H1 (cell line): ENCODE measurements around the gene NRP2. TPM values are rescaled to one million over a fixed set of nuclear protein-coding genes. Genes with fewer than 3 reads are reported as not detected.
A peak's percentile ranks its signal among the peaks of the same experiment; 100 is the strongest.

ENCODE experiments used
- CTCF ChIA-PET: fragments of 300-600 bp; sonication (Branson Sonifier 250); formaldehyde crosslinking; loops from one replicate; lab custom pipeline; 2021; ENCODE audit not compliant: partially characterized antibody; lab: Charles Lee
- POLR2A ChIA-PET: fragments of 300-600 bp; sonication (Branson Sonifier 250); formaldehyde crosslinking; loops from one replicate; lab custom pipeline; 2021; ENCODE audit warnings: inconsistent platforms; ENCODE audit not compliant: partially characterized antibody; lab: Charles Lee
- DNase-seq, 2 experiments: peaks; one replicate each; pipeline versions ENCODE4 v3.0.0 to v3.0.0-alpha.2; 2010 to 2022; ENCODE audit warnings: low spot score in 2 of 2, low read depth in 1 of 2, mixed read lengths in 1 of 2
- FAIRE-seq: peaks from 2 replicates; lab custom pipeline; 2011; peaks lifted over from hg19 to GRCh38; lab: Jason Lieb, UNC
- H2AFZ ChIP-seq: 2 replicates; pipeline ENCODE4 v1.8.1; 2012; ENCODE audit warnings: low read length, inconsistent platforms
- H2AK5ac ChIP-seq: 2 replicates; pipeline ENCODE4 v1.6.1; 2013; ENCODE audit warnings: low read depth, low read length
- H2BK120ac ChIP-seq: replicated peaks from 2 replicates; pipeline ENCODE3; 2013; ENCODE audit warnings: low read depth, low read length, inconsistent platforms
- H2BK12ac ChIP-seq: 2 replicates; pipeline ENCODE4 v1.6.1; 2013; ENCODE audit warnings: low read depth, low read length
- H2BK15ac ChIP-seq: 2 replicates; pipeline ENCODE4 v1.6.1; 2013; ENCODE audit warnings: low read length
- H2BK20ac ChIP-seq: 2 replicates; pipeline ENCODE4 v1.6.1; 2013; ENCODE audit warnings: low read length
- H2BK5ac ChIP-seq: 2 replicates; pipeline ENCODE4 v1.6.1; 2013; ENCODE audit warnings: low read depth, low read length
- H3K14ac ChIP-seq: 2 replicates; pipeline ENCODE4 v1.6.1; 2013; ENCODE audit warnings: inconsistent platforms; ENCODE audit not compliant: insufficient read length
- H3K18ac ChIP-seq: 2 replicates; pipeline ENCODE4 v1.6.1; 2013; ENCODE audit warnings: low read length; ENCODE audit errors: extremely low read depth
- H3K23ac ChIP-seq: 2 replicates; pipeline ENCODE4 v1.6.1; 2013; ENCODE audit warnings: inconsistent platforms; ENCODE audit not compliant: insufficient read length
- H3K23me2 ChIP-seq: 2 replicates; pipeline ENCODE4 v1.6.1; 2013; ENCODE audit warnings: low read depth, low read length
- H3K27ac ChIP-seq: 2 replicates; pipeline ENCODE4 v1.6.1; 2011; ENCODE audit warnings: low read depth, low read length, inconsistent platforms
- H3K27me3 ChIP-seq, 4 experiments: replicated peaks in 1 of 4; 1 replicate in 1 of 4; 2 replicates in 3 of 4; pipeline versions ENCODE4 v1.6.1 to v1.8.1; 2011 to 2013; ENCODE audit warnings: low read length in 3 of 4, mild to moderate bottlenecking in 3 of 4, inconsistent platforms in 2 of 4, mixed read lengths in 2 of 4, moderate library complexity in 1 of 4; ENCODE audit not compliant: control insufficient read depth in 3 of 4, insufficient read depth in 3 of 4; ENCODE audit errors: extremely low read depth in 1 of 4
- H3K36me3 ChIP-seq, 4 experiments: 2 replicates each; pipeline versions ENCODE4 v1.6.1 to v1.8.1; 2011 to 2013; ENCODE audit warnings: mild to moderate bottlenecking in 4 of 4, low read length in 3 of 4, moderate library complexity in 2 of 4, control low read depth in 1 of 4, inconsistent platforms in 1 of 4; ENCODE audit not compliant: insufficient read depth in 4 of 4, control insufficient read depth in 2 of 4
- H3K4ac ChIP-seq: replicated peaks from 2 replicates; pipeline ENCODE3; 2013; ENCODE audit warnings: low read length, low read depth, mixed read lengths, inconsistent platforms; ENCODE audit not compliant: insufficient read length
- H3K4me1 ChIP-seq, 4 experiments: replicated peaks in 1 of 4; 1 replicate in 1 of 4; 2 replicates in 3 of 4; pipeline versions ENCODE4 v1.6.1 to v1.8.1; 2011 to 2013; ENCODE audit warnings: low read length in 3 of 4, inconsistent platforms in 2 of 4, mixed read lengths in 1 of 4; ENCODE audit not compliant: insufficient read depth in 4 of 4, control insufficient read depth in 3 of 4
- H3K4me2 ChIP-seq, 2 experiments: 2 replicates each; pipeline versions ENCODE4 v1.6.1 to v1.8.1; 2011 to 2013; ENCODE audit warnings: low read depth in 2 of 2, low read length in 2 of 2, control low read depth in 1 of 2, inconsistent platforms in 1 of 2, mild to moderate bottlenecking in 1 of 2; ENCODE audit not compliant: insufficient read depth in 1 of 2
- H3K4me3 ChIP-seq, 4 experiments: fragments of 200-600, 300-600 bp in 1 of 4; sonication (generic), shearing (Covaris generic), sonication (Bioruptor Twin) in 1 of 4; 2 replicates each; pipeline versions ENCODE4 v1.5.1 to v1.8.1; 2011 to 2016; ENCODE audit warnings: low read length in 4 of 4, low read depth in 3 of 4, control low read depth in 2 of 4, inconsistent platforms in 2 of 4, mild to moderate bottlenecking in 2 of 4, mixed read lengths in 1 of 4, moderate library complexity in 1 of 4; ENCODE audit not compliant: insufficient read depth in 2 of 4; ENCODE audit errors: extremely low read depth in 1 of 4
- H3K56ac ChIP-seq: replicated peaks from 2 replicates; pipeline ENCODE3; 2013; ENCODE audit warnings: low read depth, mild to moderate bottlenecking, mixed read lengths, low read length, inconsistent platforms; ENCODE audit not compliant: insufficient read length
- H3K79me1 ChIP-seq: 2 replicates; pipeline ENCODE4 v1.6.1; 2013; ENCODE audit warnings: low read depth, low read length, control low read depth
- H3K79me2 ChIP-seq, 2 experiments: 2 replicates each; pipeline versions ENCODE4 v1.6.1 to v1.8.1; 2012 to 2013; ENCODE audit warnings: low read length in 2 of 2, mild to moderate bottlenecking in 2 of 2, inconsistent platforms in 1 of 2; ENCODE audit not compliant: insufficient read depth in 2 of 2, control insufficient read depth in 1 of 2
- H3K9ac ChIP-seq, 4 experiments: replicated peaks in 1 of 4; 1 replicate in 1 of 4; 2 replicates in 3 of 4; pipeline versions ENCODE4 v1.6.1 to v1.8.1; 2011 to 2013; ENCODE audit warnings: low read depth in 3 of 4, low read length in 3 of 4, control low read depth in 2 of 4, mild to moderate bottlenecking in 2 of 4, moderate library complexity in 2 of 4, inconsistent platforms in 1 of 4; ENCODE audit errors: extremely low read depth in 1 of 4
- H3K9me3 ChIP-seq, 2 experiments: 2 replicates each; pipeline versions ENCODE4 v1.6.1 to v1.8.1; 2012 to 2013; ENCODE audit warnings: mild to moderate bottlenecking in 2 of 2, moderate library complexity in 2 of 2, control low read depth in 1 of 2, inconsistent platforms in 1 of 2, low read depth in 1 of 2, low read length in 1 of 2, mixed read lengths in 1 of 2; ENCODE audit not compliant: insufficient read depth in 2 of 2
- H4K20me1 ChIP-seq, 2 experiments: replicated peaks in 1 of 2; 2 replicates each; pipeline versions ENCODE3 to v1.8.1; 2011 to 2013; ENCODE audit warnings: inconsistent platforms in 2 of 2, low read length in 2 of 2, mild to moderate bottlenecking in 1 of 2; ENCODE audit not compliant: insufficient read depth in 2 of 2, control insufficient read depth in 1 of 2
- H4K5ac ChIP-seq: 2 replicates; pipeline ENCODE4 v1.6.1; 2013; ENCODE audit warnings: low read length, low read depth, mixed read lengths, inconsistent platforms; ENCODE audit not compliant: insufficient read length
- H4K8ac ChIP-seq: 2 replicates; pipeline ENCODE4 v1.8.0; 2013; ENCODE audit warnings: mild to moderate bottlenecking, moderate library complexity, low read length, inconsistent platforms; ENCODE audit not compliant: insufficient read depth; ENCODE audit errors: extremely low read depth
- H4K91ac ChIP-seq: replicated peaks from 2 replicates; pipeline ENCODE3; 2013; ENCODE audit warnings: low read length, mixed read lengths, inconsistent platforms; ENCODE audit not compliant: insufficient read length
- CBX8 ChIP-seq: fragments of 300-800, 300-1000 bp; sonication (generic); IDR thresholded peaks from 2 replicates; pipeline ENCODE4 v1.7.1; 2016; ENCODE audit warnings: low read depth, low read length, borderline replicate concordance
- CEBPB ChIP-seq: IDR thresholded peaks from 2 replicates; pipeline ENCODE4 v1.6.1; 2012; ENCODE audit warnings: low read depth, low read length
- CHD2 ChIP-seq: IDR thresholded peaks from 2 replicates; pipeline ENCODE4 v1.6.1; 2012; ENCODE audit warnings: low read length, improper control_type of control experiment
- CREB1 ChIP-seq: IDR thresholded peaks from 2 replicates; pipeline ENCODE4 v1.6.1; 2012; ENCODE audit warnings: inconsistent platforms
- CTCF ChIP-seq, 3 experiments: IDR thresholded peaks; 1 replicate in 2 of 3; 2 replicates in 1 of 3; pipeline versions ENCODE4 v1.5.1 to v1.6.1; 2011; ENCODE audit warnings: low read length in 3 of 3, mild to moderate bottlenecking in 3 of 3, inconsistent platforms in 2 of 3, low read depth in 1 of 3, moderate library complexity in 1 of 3; ENCODE audit not compliant: insufficient read depth in 1 of 3; ENCODE audit errors: control extremely low read depth in 1 of 3
- JUND ChIP-seq: IDR thresholded peaks from 2 replicates; pipeline ENCODE4 v1.6.1; 2011; ENCODE audit warnings: mild to moderate bottlenecking, improper control_type of control experiment, low read length
- MAX ChIP-seq: IDR thresholded peaks from 2 replicates; pipeline ENCODE4 v1.6.1; 2012; ENCODE audit warnings: inconsistent platforms
- RAD21 ChIP-seq, 2 experiments: IDR thresholded peaks in 1 of 2; conservative IDR thresholded peaks in 1 of 2; 2 replicates each; pipeline ENCODE4 v1.6.1; 2011; ENCODE audit warnings: low read depth in 2 of 2, low read length in 2 of 2, improper control_type of control experiment in 1 of 2, inconsistent platforms in 1 of 2, mild to moderate bottlenecking in 1 of 2, moderate library complexity in 1 of 2
- SIX5 ChIP-seq: IDR thresholded peaks from 2 replicates; pipeline ENCODE4 v1.6.1; 2011; ENCODE audit warnings: mild to moderate bottlenecking, low read depth, low read length
- TEAD4 ChIP-seq: IDR thresholded peaks from 2 replicates; pipeline ENCODE4 v1.6.1; 2012; ENCODE audit warnings: low read depth, low read length, inconsistent platforms, mixed read lengths
- YY1 ChIP-seq: IDR thresholded peaks from 2 replicates; pipeline ENCODE4 v1.6.1; 2011; ENCODE audit warnings: low read depth, mild to moderate bottlenecking, low read length
- WGBS, 2 experiments: shearing (Covaris generic) in 1 of 2; methylation state at CpG; one replicate each; pipeline versions ENCODE4 v1.1.6 to v1.1.7; 2013 to 2015; ENCODE audit warnings: low lambda C conversion rate in 2 of 2, mixed read lengths in 2 of 2, inconsistent platforms in 1 of 2, low coverage in 1 of 2, missing lambda C conversion rate in 1 of 2; ENCODE audit not compliant: insufficient replicate concordance in 2 of 2, insufficient coverage in 1 of 2, insufficient read length in 1 of 2; ENCODE audit errors: extremely low coverage in 1 of 2, missing lambda C conversion rate in 1 of 2; 5-methylcytosine and 5-hydroxymethylcytosine counted together
- polyA plus RNA-seq, 7 experiments: library from polyadenylated mRNA; depleted of rRNA in 3 of 7; stranded (reverse) in 5 of 7; unstranded in 2 of 7; fragments of >200 nt in 5 of 7; fragments of 200-250 nt in 2 of 7; gene quantifications; 1 replicate in 5 of 7; 2 replicates in 1 of 7; 4 replicates in 1 of 7; pipeline versions ENCODE4 v1.2.1 to v1.2.3, GENCODE V29; 2011 to 2013; ENCODE audit warnings: missing spikeins in 2 of 7, mixed read lengths in 2 of 7
- total RNA-seq: library from RNA; stranded (reverse); fragmentation: NEBNext Ultra II Directional; extraction: Animal tissue kit (Norgen Biotek cat#: 25700); gene quantifications from 2 replicates; pipeline ENCODE4 v1.2.1, GENCODE V29; 2021

NRP2 gene
- total and polyA plus RNA-seq, 2 of the 8 experiments (the other 6 are each of a cell fraction or from before 2014, with no cell fraction given) = 32.0 to 37.8 TPM

GRCh38 chr2:205776139-205776538 lies 93.8 kb downstream of the NRP2 start:
- H3K4me3 ChIP-seq = no peak overlapping the region
- no peak overlapping the region for H2AK5ac ChIP-seq
- H3K9me3 ChIP-seq = no peaks in the 10 kb centered on the region
- H4K8ac ChIP-seq = peak overlapping the region; percentile 60
- WGBS, 2 experiments = 44% methylated on average over 19 of the region's 19 CpGs; no CpG with 5 or more reads in 1 of the 2 experiments
- no peak overlapping the region for H2BK20ac ChIP-seq
- peak; percentile 64 to 96 for DNase-seq
- H3K14ac ChIP-seq = no peak overlapping the region
- no peaks in the 10 kb centered on the region for H3K36me3 ChIP-seq
- no peaks in the 10 kb centered on the region; a peak in 2 of 7 replicates for H3K4me1 ChIP-seq
- H2BK15ac ChIP-seq = no peak overlapping the region
- POLR2A ChIA-PET = no interaction called here
- no peak overlapping the region for H3K27ac ChIP-seq
- H3K79me2 ChIP-seq = no peaks in the 10 kb centered on the region
- no peak overlapping the region; the same call in 1 of the 2 replicates for H3K18ac ChIP-seq
- no peak overlapping the region; the same call in 1 of the 2 replicates for H2AFZ ChIP-seq
- H4K91ac ChIP-seq = no peak overlapping the region
- no peak overlapping the region for H3K23ac ChIP-seq
- no peak overlapping the region for H3K9ac ChIP-seq
- H2BK120ac ChIP-seq = no peak overlapping the region
- no peak for FAIRE-seq
- no peak overlapping the region for H3K56ac ChIP-seq
- peaks cover 3% of the 10 kb centered on the region; the same call in 1 of the 2 replicates for H3K23me2 ChIP-seq
- no peak overlapping the region for H3K4ac ChIP-seq
- H2BK5ac ChIP-seq = no peak overlapping the region
- no peaks in the 10 kb centered on the region; a peak in 1 of 7 replicates for H3K27me3 ChIP-seq
- CTCF ChIA-PET = interaction anchor here (0.6 to 12.2 kb wide), 48 partner anchors 8 to 601 kb away, joined by 3 to 185 read pairs (median 6); no protein-coding TSS in a partner anchor
- no peak overlapping the region for H4K5ac ChIP-seq
- H4K20me1 ChIP-seq = no peaks in the 10 kb centered on the region
- H3K4me2 ChIP-seq = no peak overlapping the region
- no peak overlapping the region for H2BK12ac ChIP-seq
- no peaks in the 10 kb centered on the region for H3K79me1 ChIP-seq
- TF ChIP-seq CHD2 (0 out of 2 replicates have a peak, but pooled peaks have one; percentile 29), RAD21 (IDR thresholded peaks at IDR 0.05 in 1 of 2, conservative IDR thresholded peaks at IDR 0.05 in 1 of 2; ENCODE audit: low read depth in 2 of 2, low read length in 2 of 2) (peak; percentile 96 to 97), JUND (peak; percentile 43; the same call in 1 of the 2 replicates), CTCF (IDR thresholded peaks at IDR 0.05; ENCODE audit: control extremely low read depth in 1 of 3, insufficient read depth in 1 of 3, low read depth in 1 of 3, low read length in 3 of 3) (peak; percentile 95 to 99 (median 98)), CEBPB (peak; percentile 98), SIX5 (no peak), MAX (0 out of 2 replicates have a peak, but pooled peaks have one; percentile 67), CREB1 (peak; percentile 76), YY1 (peak; percentile 91), CBX8 (no peak), TEAD4 (0 out of 2 replicates have a peak, but pooled peaks have one; percentile 39)
